Thyroid gland (tissue), 4 donors: Measurements from ENCODE around the gene COL11A2. TPM values are rescaled to one million over a fixed set of nuclear protein-coding genes. Genes with fewer than 3 reads are reported as not detected.

ENCODE experiments used
- DNase-seq, 2 donors: peaks; one replicate each; pipeline ENCODE4 v3.0.0-alpha.2; 2019
- H3K27ac ChIP-seq, 3 donors: fragments of 200-600 bp; sonication (generic); 1 replicate in 2 of 3; 2 replicates in 1 of 3; pipeline ENCODE4 v1.5.1; 2016 to 2019; ENCODE audit warnings: mild to moderate bottlenecking in 1 of 3, moderate library complexity in 1 of 3
- H3K27me3 ChIP-seq: fragments of 200-600 bp; sonication (generic); one replicate; pipeline ENCODE4 v1.5.1; 2019
- H3K36me3 ChIP-seq, 2 donors: fragments of 200-600 bp; sonication (generic); one replicate each; pipeline ENCODE4 v1.5.1; 2016 to 2019
- H3K4me1 ChIP-seq, 2 donors: fragments of 200-600 bp; sonication (generic); one replicate each; pipeline ENCODE4 v1.5.1; 2017 to 2019
- H3K4me3 ChIP-seq, 3 donors: fragments of 200-600 bp; sonication (generic); replicated peaks in 1 of 3; 1 replicate in 2 of 3; 2 replicates in 1 of 3; pipeline ENCODE4 v1.5.1; 2016; ENCODE audit warnings: mild to moderate bottlenecking in 1 of 3
- H3K9me3 ChIP-seq: fragments of 200-600 bp; sonication (generic); one replicate; pipeline ENCODE4 v1.5.1; 2017
- CTCF ChIP-seq, 6 experiments: fragments of 200-600 bp in 3 of 6; fragments of 450-650 bp in 3 of 6; sonication (generic) in 3 of 6; IDR thresholded peaks; one replicate each; pipeline ENCODE4 v1.5.1; 2016 to 2019; ENCODE audit warnings: antibody characterized with exemption in 6 of 6, mild to moderate bottlenecking in 2 of 6, inconsistent platforms in 1 of 6, moderate library complexity in 1 of 6
- POLR2A ChIP-seq, 2 donors: fragments of 450-650 bp; IDR thresholded peaks; one replicate each; pipeline ENCODE4 v1.6.1; 2017; ENCODE audit warnings: antibody characterized with exemption in 2 of 2, mild to moderate bottlenecking in 2 of 2, moderate library complexity in 1 of 2
- WGBS, 2 donors: methylation state at CpG; one replicate each; pipeline ENCODE4 v1.1.5; 2017; 5-methylcytosine and 5-hydroxymethylcytosine counted together
- intact Hi-C: fragments of 100-400 bp; cut with DNase I; formaldehyde crosslinking; loops from one replicate; pipeline ENCODE4 v1.15.1; 2023
- total RNA-seq, 4 donors: library from RNA; depleted of rRNA; stranded (reverse); fragments of >200 nt; gene quantifications; one replicate each; pipeline ENCODE4 v1.2.3, GENCODE V29; 2016

The COL11A2 gene
- total RNA-seq, 4 donors from 2014 or later, result 0.68 to 2.8 (median 2.0) TPM

- H3K4me3 ChIP-seq, result no peak overlapping the region
- H3K9me3 ChIP-seq, result no peaks in the 10 kb centered on the region
- DNase-seq, result no peak
- H3K27ac ChIP-seq, result no peak overlapping the region
- TF ChIP-seq POLR2A (IDR thresholded peaks at IDR 0.05) (no peak), CTCF (IDR thresholded peaks at IDR 0.05) (no peak)
- intact Hi-C loops, result no loop called here
- no peaks in the 10 kb centered on the region for H3K36me3 ChIP-seq
- WGBS, 2 donors, result 85% methylated on average over 19 of the region's 19 CpGs
- no peaks in the 10 kb centered on the region for H3K4me1 ChIP-seq
- H3K27me3 ChIP-seq, result no peaks in the 10 kb centered on the region
These were observed 14.5 kb downstream of the COL11A2 start for GRCh38 chr6:33177552-33178446.

- no peak overlapping the region for H3K27ac ChIP-seq
- H3K27me3 ChIP-seq, result no peaks in the 10 kb centered on the region
- 88 to 92% methylated on average over 7 of the region's 7 CpGs for WGBS, 2 donors
- H3K9me3 ChIP-seq, result no peaks in the 10 kb centered on the region
- TF ChIP-seq CTCF (IDR thresholded peaks at IDR 0.05) (no peak), POLR2A (IDR thresholded peaks at IDR 0.05) (no peak)
- no peak for DNase-seq
- H3K4me1 ChIP-seq, result no peaks in the 10 kb centered on the region
- no peak overlapping the region for H3K4me3 ChIP-seq
- no peaks in the 10 kb centered on the region for H3K36me3 ChIP-seq
- intact Hi-C loops, result no loop called here
These were observed 15.4 kb downstream of the COL11A2 start for GRCh38 chr6:33176906-33177305.

GRCh38 chr6:33175436-33176069 is 16.7 kb downstream of the COL11A2 start:
- Histone ChIP-seq H3K4me1 (no peaks in the 10 kb centered on the region), H3K27me3 (no peaks in the 10 kb centered on the region), H3K27ac (no peak overlapping the region), H3K4me3 (no peak overlapping the region), H3K9me3 (no peaks in the 10 kb centered on the region), H3K36me3 (no peaks in the 10 kb centered on the region)
- 83 to 90% methylated on average over 9 to 10 of the region's 10 CpGs for WGBS, 2 donors
- intact Hi-C loops, result no loop called here
- TF ChIP-seq CTCF (IDR thresholded peaks at IDR 0.05), result no peak
- no peak for DNase-seq

- no peak overlapping the region for H3K27ac ChIP-seq
- 85 to 96% methylated on average over 4 of the region's 4 CpGs for WGBS, 2 donors
- no peaks in the 10 kb centered on the region for H3K9me3 ChIP-seq
- intact Hi-C loops, result no loop called here
- H3K4me3 ChIP-seq, result no peak overlapping the region
- DNase-seq, result no peak
- H3K36me3 ChIP-seq, result no peaks in the 10 kb centered on the region
- H3K4me1 ChIP-seq, result no peaks in the 10 kb centered on the region
- TF ChIP-seq POLR2A (IDR thresholded peaks at IDR 0.05), result no peak
- no peak for TF ChIP-seq CTCF (IDR thresholded peaks at IDR 0.05)
- no peaks in the 10 kb centered on the region for H3K27me3 ChIP-seq
These were observed 17.5 kb downstream of the COL11A2 start for GRCh38 chr6:33174784-33175183.
